HEK293 (cell line): ENCODE results near the gene NTRK3.
"Not testable (repeated sequence)": the region's sequence is repeated elsewhere in the genome, so short reads cannot be mapped to it uniquely, and the experiment has no call there.

Source experiments
- CTCF ChIA-PET: fragments of 350-600 bp; formaldehyde crosslinking; extraction: SDS; loops from one replicate; lab custom pipeline; 2021; ENCODE audit warnings: antibody characterized with exemption; lab: Yijun Ruan, JAX
- POLR2A ChIA-PET: fragments of 300-600 bp; formaldehyde crosslinking; extraction: SDS; loops from one replicate; lab custom pipeline; 2020; ENCODE audit warnings: antibody characterized with exemption, inconsistent platforms; lab: Yijun Ruan, JAX
- H3K27ac ChIP-seq: fragments of 200-500 bp; sonication (Bioruptor generic); 2 replicates; pipeline ENCODE4 v1.5.1; 2014; ENCODE audit warnings: low read depth, low read length, control low read depth, inconsistent platforms; ENCODE audit errors: extremely low read depth
- H3K36me3 ChIP-seq, 2 experiments: fragments of 200-500 bp in 1 of 2; sonication (Bioruptor generic) in 1 of 2; 1 replicate in 1 of 2; 2 replicates in 1 of 2; pipeline ENCODE4 v1.5.1; 2014 to 2017; ENCODE audit warnings: inconsistent platforms in 2 of 2, low read length in 2 of 2; ENCODE audit not compliant: control insufficient read depth in 2 of 2, insufficient read depth in 1 of 2
- H3K4me1 ChIP-seq: fragments of 200-500 bp; sonication (Bioruptor generic); 2 replicates; pipeline ENCODE4 v1.5.1; 2014; ENCODE audit warnings: mild to moderate bottlenecking, low read length, inconsistent platforms; ENCODE audit not compliant: control insufficient read depth, insufficient read depth
- H3K4me3 ChIP-seq: 2 replicates; pipeline ENCODE4 v1.5.1; 2011; ENCODE audit warnings: low read depth, mild to moderate bottlenecking, control low read depth, low read length, moderate library complexity
- H3K9me3 ChIP-seq: fragments of 200-500 bp; sonication (Bioruptor generic); 2 replicates; pipeline ENCODE4 v1.5.1; 2014; ENCODE audit warnings: low read depth, low read length, inconsistent platforms; ENCODE audit not compliant: control insufficient read depth, insufficient read depth
- BCL11B ChIP-seq: fragments of 450-650 bp; formaldehyde crosslinking; IDR thresholded peaks from 2 replicates; pipeline ENCODE4 v1.5.1; 2016; ENCODE audit warnings: low read depth, missing biosample characterization, missing genetic modification characterization
- GLI4 ChIP-seq: fragments of 450-650 bp; formaldehyde crosslinking; IDR thresholded peaks from 2 replicates; pipeline ENCODE4 v1.5.1; 2016; ENCODE audit warnings: missing biosample characterization, missing genetic modification characterization
- GLIS2 ChIP-seq: fragments of 450-650 bp; formaldehyde crosslinking; IDR thresholded peaks from 2 replicates; pipeline ENCODE4 v1.5.1; 2016; ENCODE audit warnings: missing biosample characterization, missing genetic modification characterization
- IKZF3 ChIP-seq: fragments of 450-650 bp; IDR thresholded peaks from 2 replicates; pipeline ENCODE4 v1.5.0; 2018; ENCODE audit warnings: missing biosample characterization, mild to moderate bottlenecking, missing genetic modification characterization, moderate library complexity
- SCRT2 ChIP-seq: fragments of 450-650 bp; formaldehyde crosslinking; IDR thresholded peaks from 2 replicates; pipeline ENCODE4 v1.5.1; 2016; ENCODE audit warnings: missing biosample characterization, missing genetic modification characterization
- YY1 ChIP-seq: fragments of 450-650 bp; formaldehyde crosslinking; IDR thresholded peaks from 2 replicates; pipeline ENCODE4 v1.5.1; 2018; ENCODE audit warnings: missing biosample characterization, missing genetic modification characterization
- ZNF112 ChIP-seq: fragments of 450-650 bp; formaldehyde crosslinking; IDR thresholded peaks from 2 replicates; pipeline ENCODE4 v1.5.0; 2017; ENCODE audit warnings: missing biosample characterization, missing genetic modification characterization
- ZNF138 ChIP-seq: fragments of 450-650 bp; formaldehyde crosslinking; IDR thresholded peaks from 2 replicates; pipeline ENCODE4 v1.5.1; 2016; ENCODE audit warnings: missing biosample characterization, missing genetic modification characterization, borderline replicate concordance
- ZNF19 ChIP-seq: fragments of 450-650 bp; formaldehyde crosslinking; IDR thresholded peaks from 2 replicates; pipeline ENCODE4; 2016; ENCODE audit warnings: missing biosample characterization, missing genetic modification characterization, low read depth
- ZNF23 ChIP-seq: fragments of 450-650 bp; formaldehyde crosslinking; IDR thresholded peaks from 2 replicates; pipeline ENCODE4 v1.5.1; 2016; ENCODE audit warnings: missing biosample characterization, missing genetic modification characterization, borderline replicate concordance
- ZNF302 ChIP-seq: fragments of 450-650 bp; formaldehyde crosslinking; IDR thresholded peaks from 2 replicates; pipeline ENCODE4 v1.5.1; 2016; ENCODE audit warnings: missing biosample characterization, missing genetic modification characterization, low read depth
- ZNF394 ChIP-seq: fragments of 450-650 bp; formaldehyde crosslinking; IDR thresholded peaks from 2 replicates; pipeline ENCODE4 v1.5.1; 2016; ENCODE audit warnings: missing biosample characterization, missing genetic modification characterization, mild to moderate bottlenecking, moderate library complexity, borderline replicate concordance
- ZNF560 ChIP-seq: fragments of 450-650 bp; formaldehyde crosslinking; IDR thresholded peaks from 2 replicates; pipeline ENCODE4 v1.5.1; 2017; ENCODE audit warnings: missing biosample characterization, missing genetic modification characterization, borderline replicate concordance
- ZNF629 ChIP-seq: fragments of 450-650 bp; formaldehyde crosslinking; IDR thresholded peaks from 2 replicates; pipeline ENCODE4 v1.5.1; 2017; ENCODE audit warnings: missing biosample characterization, missing genetic modification characterization
- ZNF792 ChIP-seq: fragments of 450-650 bp; formaldehyde crosslinking; IDR thresholded peaks from 2 replicates; pipeline ENCODE4 v1.5.1; 2016; ENCODE audit warnings: missing biosample characterization, missing genetic modification characterization
- TF ChIP-seq, protein P1 (sequence below): fragments of 450-650 bp; formaldehyde crosslinking; IDR thresholded peaks from 2 replicates; pipeline ENCODE4 v1.5.1; 2016; ENCODE audit warnings: missing biosample characterization, missing genetic modification characterization
- TF ChIP-seq, protein P2 (sequence below): fragments of 450-650 bp; formaldehyde crosslinking; IDR thresholded peaks from 2 replicates; pipeline ENCODE4 v1.5.1; 2016; ENCODE audit warnings: missing biosample characterization, missing genetic modification characterization

Gene NTRK3

DNA sequence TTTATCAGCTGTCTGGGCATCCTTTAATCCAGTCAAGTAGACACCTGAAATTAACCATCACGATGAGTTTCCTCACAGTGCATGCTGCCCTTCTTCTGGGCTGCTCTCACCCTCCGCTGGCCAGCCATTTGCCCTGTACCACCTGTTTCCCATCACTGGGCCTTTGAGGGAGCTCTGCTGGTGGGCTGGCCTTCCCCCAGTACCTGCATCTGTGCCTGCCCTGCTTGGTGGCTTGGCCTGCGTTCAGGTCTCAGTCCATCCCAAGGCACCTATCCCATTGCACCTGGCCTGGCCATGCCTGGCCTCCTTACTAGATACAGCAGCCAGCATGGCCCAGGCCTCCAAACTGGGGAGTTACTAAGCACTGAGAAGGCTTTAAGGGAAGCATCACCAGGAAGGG, 413.2 kb downstream of the NTRK3 start:
- Histone ChIP-seq H3K4me3 (no peak overlapping the region), H3K27ac (no peak overlapping the region), H3K9me3 (no peaks in the 10 kb centered on the region), H3K4me1 (no peaks in the 10 kb centered on the region), H3K36me3 (no peaks in the 10 kb centered on the region)
- POLR2A ChIA-PET: no interaction called here
- CTCF ChIA-PET: no interaction called here
- TF ChIP-seq ZNF19 (tag by site-specific recombination) (no peak), GLI4 (tag by site-specific recombination) (no peak), SCRT2 (tag by site-specific recombination) (no peak), ZNF138 (tag by site-specific recombination) (no peak)
- TF ChIP-seq, protein P1, sequence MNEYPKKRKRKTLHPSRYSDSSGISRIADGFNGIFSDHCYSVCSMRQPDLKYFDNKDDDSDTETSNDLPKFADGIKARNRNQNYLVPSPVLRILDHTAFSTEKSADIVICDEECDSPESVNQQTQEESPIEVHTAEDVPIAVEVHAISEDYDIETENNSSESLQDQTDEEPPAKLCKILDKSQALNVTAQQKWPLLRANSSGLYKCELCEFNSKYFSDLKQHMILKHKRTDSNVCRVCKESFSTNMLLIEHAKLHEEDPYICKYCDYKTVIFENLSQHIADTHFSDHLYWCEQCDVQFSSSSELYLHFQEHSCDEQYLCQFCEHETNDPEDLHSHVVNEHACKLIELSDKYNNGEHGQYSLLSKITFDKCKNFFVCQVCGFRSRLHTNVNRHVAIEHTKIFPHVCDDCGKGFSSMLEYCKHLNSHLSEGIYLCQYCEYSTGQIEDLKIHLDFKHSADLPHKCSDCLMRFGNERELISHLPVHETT: no peak
- TF ChIP-seq, protein P2, sequence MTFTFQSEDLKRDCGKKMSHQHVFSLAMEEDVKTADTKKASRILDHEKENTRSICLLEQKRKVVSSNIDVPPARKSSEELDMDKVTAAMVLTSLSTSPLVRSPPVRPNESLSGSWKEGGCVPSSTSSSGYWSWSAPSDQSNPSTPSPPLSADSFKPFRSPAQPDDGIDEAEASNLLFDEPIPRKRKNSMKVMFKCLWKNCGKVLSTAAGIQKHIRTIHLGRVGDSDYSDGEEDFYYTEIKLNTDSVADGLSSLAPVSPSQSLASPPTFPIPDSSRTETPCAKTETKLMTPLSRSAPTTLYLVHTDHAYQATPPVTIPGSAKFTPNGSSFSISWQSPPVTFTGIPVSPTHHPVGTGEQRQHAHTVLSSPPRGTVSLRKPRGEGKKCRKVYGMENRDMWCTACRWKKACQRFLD: no peak

- ChIA-PET CTCF (no interaction called here), POLR2A (no interaction called here)
- Histone ChIP-seq H3K4me1 (no peaks in the 10 kb centered on the region), H3K9me3 (no peaks in the 10 kb centered on the region), H3K36me3 (no peaks in the 10 kb centered on the region), H3K27ac (no peak overlapping the region), H3K4me3 (no peak overlapping the region)
- TF ChIP-seq YY1 (tag by site-specific recombination) (no peak), ZNF23 (tag by site-specific recombination) (no peak), BCL11B (no peak), ZNF629 (tag by site-specific recombination) (no peak), GLIS2 (tag by site-specific recombination) (no peak), ZNF112 (no peak), ZNF302 (tag by site-specific recombination) (no peak), ZNF560 (tag by site-specific recombination) (no peak), IKZF3 (no peak), ZNF394 (tag by site-specific recombination) (no peak), ZNF792 (tag by site-specific recombination) (no peak)
- TF ChIP-seq, all 188 proteins: peak for 0
These were observed 415.0 kb downstream of the NTRK3 start for GRCh38 chr15:87841426-87841998.

- H3K27ac ChIP-seq, H3K9me3 ChIP-seq, H3K36me3 ChIP-seq, H3K4me1 ChIP-seq, H3K4me3 ChIP-seq, CTCF ChIA-PET, POLR2A ChIA-PET: not testable (repeated sequence)
These were observed 420.7 kb downstream of the NTRK3 start for GRCh38 chr15:87835830-87836229.

- H3K4me1 ChIP-seq, H3K9me3 ChIP-seq, CTCF ChIA-PET, H3K4me3 ChIP-seq, H3K27ac ChIP-seq, H3K36me3 ChIP-seq, POLR2A ChIA-PET: not testable (repeated sequence)
These were observed 423.2 kb downstream of the NTRK3 start for GRCh38 chr15:87833333-87833732.
